H9 (cell line): Measurements from ENCODE around the gene DBH. TPM values are rescaled to one million over a fixed set of nuclear protein-coding genes. Genes with fewer than 3 reads are reported as not detected.

Source experiments
- DNase-seq: peaks from one replicate; pipeline ENCODE4 v3.0.0-alpha.2; 2017
- H2AFZ ChIP-seq: one replicate; pipeline ENCODE4 v1.6.1; 2013; ENCODE audit warnings: mild to moderate bottlenecking, low read length, control low read depth, moderate library complexity
- H2AK5ac ChIP-seq: 2 replicates; pipeline ENCODE4 v1.6.1; 2013; ENCODE audit warnings: low read length, control low read depth, mixed read lengths; ENCODE audit not compliant: insufficient read length
- H2BK120ac ChIP-seq: one replicate; pipeline ENCODE4 v1.6.1; 2013; ENCODE audit warnings: low read depth, mild to moderate bottlenecking, low read length, control low read depth, inconsistent platforms; ENCODE audit not compliant: poor library complexity, severe bottlenecking
- H2BK12ac ChIP-seq: 2 replicates; pipeline ENCODE4 v1.6.1; 2013; ENCODE audit warnings: low read length, control low read depth, mixed read lengths, low read depth; ENCODE audit not compliant: insufficient read length
- H2BK15ac ChIP-seq: 2 replicates; pipeline ENCODE4 v1.6.1; 2013; ENCODE audit warnings: low read depth, low read length, control low read depth
- H2BK20ac ChIP-seq: one replicate; pipeline ENCODE4 v1.6.1; 2013; ENCODE audit warnings: low read depth, mild to moderate bottlenecking, low read length, control low read depth, inconsistent platforms; ENCODE audit not compliant: poor library complexity, severe bottlenecking
- H2BK5ac ChIP-seq: 2 replicates; pipeline ENCODE4 v1.6.1; 2013; ENCODE audit warnings: low read length, control low read depth, mixed read lengths; ENCODE audit not compliant: insufficient read length
- H3K14ac ChIP-seq: 2 replicates; pipeline ENCODE4 v1.6.1; 2013; ENCODE audit warnings: low read length, control low read depth; ENCODE audit not compliant: insufficient read depth
- H3K18ac ChIP-seq: 2 replicates; pipeline ENCODE4 v1.6.1; 2013; ENCODE audit warnings: low read depth, mild to moderate bottlenecking, mixed read lengths, low read length, control low read depth; ENCODE audit not compliant: insufficient read length
- H3K23ac ChIP-seq: 2 replicates; pipeline ENCODE4 v1.6.1; 2013; ENCODE audit warnings: low read length, control low read depth, mixed read lengths, low read depth; ENCODE audit not compliant: insufficient read length
- H3K23me2 ChIP-seq: 2 replicates; pipeline ENCODE4 v1.6.1; 2013; ENCODE audit warnings: low read depth, mild to moderate bottlenecking, mixed read lengths, low read length, control low read depth; ENCODE audit not compliant: insufficient read length, poor library complexity, severe bottlenecking
- H3K27ac ChIP-seq: 2 replicates; pipeline ENCODE4 v1.5.1; 2013; ENCODE audit warnings: low read length, control low read depth, mixed read lengths, low read depth; ENCODE audit not compliant: insufficient read length
- H3K27me3 ChIP-seq: 2 replicates; pipeline ENCODE4 v1.6.1; 2013; ENCODE audit warnings: low read length, control low read depth, inconsistent platforms; ENCODE audit not compliant: insufficient read depth
- H3K4ac ChIP-seq: 2 replicates; pipeline ENCODE4 v1.6.1; 2013; ENCODE audit warnings: low read depth, mild to moderate bottlenecking, control low read depth, inconsistent platforms, low read length, moderate library complexity
- H3K4me1 ChIP-seq: 2 replicates; pipeline ENCODE4 v1.6.1; 2013; ENCODE audit warnings: low read length, control low read depth, inconsistent platforms; ENCODE audit not compliant: insufficient read depth
- H3K4me2 ChIP-seq: 2 replicates; pipeline ENCODE4 v1.6.1; 2013; ENCODE audit warnings: low read length, control low read depth, mixed read lengths; ENCODE audit not compliant: insufficient read length, insufficient read depth
- H3K56ac ChIP-seq: 2 replicates; pipeline ENCODE4 v1.6.1; 2013; ENCODE audit warnings: low read depth, mild to moderate bottlenecking, mixed read lengths, low read length, control low read depth; ENCODE audit not compliant: insufficient read length
- H3K79me1 ChIP-seq: 2 replicates; pipeline ENCODE4 v1.6.1; 2013; ENCODE audit warnings: low read depth, mild to moderate bottlenecking, moderate library complexity, low read length, control low read depth, inconsistent platforms; ENCODE audit not compliant: insufficient read depth, poor library complexity, severe bottlenecking
- H3K79me2 ChIP-seq: 2 replicates; pipeline ENCODE4 v1.6.1; 2013; ENCODE audit warnings: low read length, control low read depth, inconsistent platforms; ENCODE audit not compliant: insufficient read depth
- H3K9ac ChIP-seq: 2 replicates; pipeline ENCODE4 v1.6.1; 2013; ENCODE audit warnings: low read length, control low read depth, mixed read lengths; ENCODE audit not compliant: insufficient read length; ENCODE audit errors: extremely low read depth
- H3K9me3 ChIP-seq: one replicate; pipeline ENCODE4 v1.6.1; 2013; ENCODE audit warnings: low read depth, low read length, inconsistent platforms; ENCODE audit not compliant: control insufficient read depth
- H3T11ph ChIP-seq: one replicate; pipeline ENCODE4 v1.6.1; 2013; ENCODE audit warnings: mild to moderate bottlenecking, low read length, control low read depth, inconsistent platforms
- H4K20me1 ChIP-seq: one replicate; pipeline ENCODE4 v1.6.1; 2013; ENCODE audit not compliant: control insufficient read depth, insufficient read length, insufficient read depth
- H4K5ac ChIP-seq: 2 replicates; pipeline ENCODE4 v1.6.1; 2013; ENCODE audit warnings: low read depth, mild to moderate bottlenecking, mixed read lengths, low read length, control low read depth; ENCODE audit not compliant: insufficient read length
- H4K8ac ChIP-seq: replicated peaks from 2 replicates; pipeline ENCODE4 v1.6.1; 2013; ENCODE audit warnings: low read length, control low read depth, mixed read lengths, low read depth; ENCODE audit not compliant: insufficient read length
- H4K91ac ChIP-seq: 2 replicates; pipeline ENCODE4 v1.6.1; 2013; ENCODE audit warnings: low read depth, mild to moderate bottlenecking, moderate library complexity, mixed read lengths, low read length, control low read depth; ENCODE audit not compliant: insufficient read length
- H3K27ac Mint-ChIP-seq, 3 experiments: 2 replicates in 2 of 3; 3 replicates in 1 of 3; pipeline ENCODE4 v1.8.0; 2020 to 2021; ENCODE audit warnings: mixed read lengths in 3 of 3, mild to moderate bottlenecking in 1 of 3, moderate library complexity in 1 of 3
- H3K27me3 Mint-ChIP-seq: 2 replicates; pipeline ENCODE4 v1.8.0; 2021; ENCODE audit warnings: low read depth, mild to moderate bottlenecking, moderate library complexity, mixed read lengths
- H3K36me3 Mint-ChIP-seq, 3 experiments: 2 replicates in 2 of 3; 3 replicates in 1 of 3; pipeline ENCODE4 v1.8.0; 2020 to 2021; ENCODE audit warnings: low read depth in 3 of 3, mixed read lengths in 3 of 3; ENCODE audit not compliant: insufficient read depth in 1 of 3
- H3K4me1 Mint-ChIP-seq, 2 experiments: 2 replicates each; pipeline ENCODE4 v1.8.0; 2020; ENCODE audit warnings: mixed read lengths in 2 of 2
- H3K4me3 Mint-ChIP-seq, 2 experiments: 2 replicates in 1 of 2; 3 replicates in 1 of 2; pipeline ENCODE4 v1.8.0; 2020 to 2021; ENCODE audit warnings: mild to moderate bottlenecking in 2 of 2, mixed read lengths in 2 of 2, moderate library complexity in 1 of 2
- H3K9me3 Mint-ChIP-seq, 2 experiments: 2 replicates in 1 of 2; 3 replicates in 1 of 2; pipeline ENCODE4 v1.8.0; 2020; ENCODE audit warnings: mild to moderate bottlenecking in 2 of 2, mixed read lengths in 2 of 2, moderate library complexity in 1 of 2
- CTCF ChIP-seq: fragments of 200-600 bp; sonication (generic); conservative IDR thresholded peaks from 3 replicates; pipeline ENCODE4 v1.8.0; 2021; ENCODE audit warnings: antibody characterized with exemption, mild to moderate bottlenecking
- WGBS: extraction: QIAGEN DNeasy Blood & Tissue Kit; methylation state at CpG from one replicate; pipeline ENCODE4 v1.1.7; 2013; ENCODE audit warnings: missing lambda C conversion rate, low lambda C conversion rate, mixed read lengths; ENCODE audit not compliant: insufficient read length; ENCODE audit errors: extremely low coverage; 5-methylcytosine and 5-hydroxymethylcytosine counted together
- total RNA-seq: library from RNA; stranded (reverse); gene quantifications from 2 replicates; pipeline ENCODE4 v1.2.1, GENCODE V29; 2021

The DBH gene
- total RNA-seq, 1 experiment from 2014 or later = not detected

- H4K91ac ChIP-seq = no peak overlapping the region
- H3K79me2 ChIP-seq = no peaks in the 10 kb centered on the region
- H2AK5ac ChIP-seq = no peak overlapping the region
- no peak overlapping the region for H3K4ac ChIP-seq
- H2BK120ac ChIP-seq = no peak overlapping the region
- no CpG with 5 or more reads among the region's 8 CpGs for WGBS
- H3K23me2 ChIP-seq = no peaks in the 10 kb centered on the region
- H2BK20ac ChIP-seq = no peak overlapping the region
- no peak overlapping the region for H3K4me3 Mint-ChIP-seq
- peaks cover 3 to 4% of the 10 kb centered on the region in 2 experiments for H3K9me3 Mint-ChIP-seq
- no peak overlapping the region for H4K8ac ChIP-seq
- H3K4me2 ChIP-seq = no peak overlapping the region
- no peak for TF ChIP-seq CTCF
- peaks cover 0 to 2% (median 2%) of the 10 kb centered on the region in 3 experiments; a peak in 2 of 7 replicates for H3K36me3 Mint-ChIP-seq
- H3K9me3 ChIP-seq = no peaks in the 10 kb centered on the region
- no peak overlapping the region for H3K27ac Mint-ChIP-seq
- no peak overlapping the region for H3K56ac ChIP-seq
- H3K23ac ChIP-seq = no peak overlapping the region
- H3K4me1 Mint-ChIP-seq = peaks cover 24 to 37% of the 10 kb centered on the region in 2 experiments
- no peak overlapping the region for H3T11ph ChIP-seq
- no peak overlapping the region for H4K5ac ChIP-seq
- DNase-seq = no peak
- H3K18ac ChIP-seq = no peak overlapping the region
- H2BK5ac ChIP-seq = no peak overlapping the region
- H2BK12ac ChIP-seq = no peak overlapping the region
- H2BK15ac ChIP-seq = no peak overlapping the region
- H3K27me3 Mint-ChIP-seq = peaks cover 3% of the 10 kb centered on the region
- no peak overlapping the region for H3K27ac ChIP-seq
- H2AFZ ChIP-seq = no peak overlapping the region
- no peaks in the 10 kb centered on the region for H4K20me1 ChIP-seq
- H3K14ac ChIP-seq = no peak overlapping the region
- no peak overlapping the region for H3K9ac ChIP-seq
- no peaks in the 10 kb centered on the region for H3K79me1 ChIP-seq
- no peaks in the 10 kb centered on the region; the same call in 1 of the 2 replicates for H3K4me1 ChIP-seq
- H3K27me3 ChIP-seq = no peaks in the 10 kb centered on the region
Measured at GRCh38 chr9:133587051-133587450, 49.1 kb upstream of the DBH start.
